Measurements from ENCODE around the gene NDUFA12.

NDUFA12 gene

GRCh38 chr12:94970560-94970959 lies 32.9 kb downstream of the NDUFA12 start:
- no peak overlapping the region for H3K4me3 Mint-ChIP-seq
- no peak for DNase-seq
- H3K9me3 Mint-ChIP-seq, result no peaks in the 10 kb centered on the region
- H3K4me1 Mint-ChIP-seq, result no peaks in the 10 kb centered on the region
- H3K27me3 Mint-ChIP-seq, result no peaks in the 10 kb centered on the region
- H3K36me3 Mint-ChIP-seq, result peaks cover 33% of the 10 kb centered on the region
- CTCF ChIA-PET, result interaction anchor here (1.5 kb wide), 1 partner anchor 9 kb away, joined by 4 read pairs; no protein-coding TSS in a partner anchor
- no peak overlapping the region for H3K27ac Mint-ChIP-seq

- H3K9me3 Mint-ChIP-seq, result no peaks in the 10 kb centered on the region
- no peak for DNase-seq
- H3K4me3 Mint-ChIP-seq, result no peak overlapping the region
- no peaks in the 10 kb centered on the region for H3K27me3 Mint-ChIP-seq
- no peaks in the 10 kb centered on the region for H3K4me1 Mint-ChIP-seq
- H3K27ac Mint-ChIP-seq, result peak overlapping the region; percentile 39
- CTCF ChIA-PET, result no interaction called here
- peaks cover 29% of the 10 kb centered on the region for H3K36me3 Mint-ChIP-seq
Measured at GRCh38 chr12:94969424-94969823, 34.1 kb downstream of the NDUFA12 start.

GRCh38 chr12:94965982-94966630 lies 37.4 kb downstream of the NDUFA12 start:
- Mint-ChIP-seq H3K4me3 (no peak overlapping the region), H3K36me3 (peaks cover 15% of the 10 kb centered on the region), H3K9me3 (no peaks in the 10 kb centered on the region), H3K27me3 (no peaks in the 10 kb centered on the region), H3K4me1 (no peaks in the 10 kb centered on the region), H3K27ac (no peak overlapping the region)
- no peak for DNase-seq
- CTCF ChIA-PET, result no interaction called here

- H3K4me3 Mint-ChIP-seq, result no peak overlapping the region
- no peak for DNase-seq
- CTCF ChIA-PET, result no interaction called here
- H3K9me3 Mint-ChIP-seq, result no peaks in the 10 kb centered on the region
- no peaks in the 10 kb centered on the region for H3K4me1 Mint-ChIP-seq
- no peaks in the 10 kb centered on the region for H3K36me3 Mint-ChIP-seq
- H3K27ac Mint-ChIP-seq, result no peak overlapping the region
- H3K27me3 Mint-ChIP-seq, result peaks cover 5% of the 10 kb centered on the region
Measured at GRCh38 chr12:94963649-94964048, 39.8 kb downstream of the NDUFA12 start.

- no peak overlapping the region for H3K27ac Mint-ChIP-seq
- no peaks in the 10 kb centered on the region for H3K9me3 Mint-ChIP-seq
- no peak overlapping the region for H3K4me3 Mint-ChIP-seq
- CTCF ChIA-PET, result no interaction called here
- no peak for DNase-seq
- peaks cover 5% of the 10 kb centered on the region for H3K27me3 Mint-ChIP-seq
- no peaks in the 10 kb centered on the region for H3K36me3 Mint-ChIP-seq
- H3K4me1 Mint-ChIP-seq, result no peaks in the 10 kb centered on the region
Measured at GRCh38 chr12:94962670-94963069, 40.8 kb downstream of the NDUFA12 start.

GRCh38 chr12:94961911-94962310 lies 41.6 kb downstream of the NDUFA12 start:
- Mint-ChIP-seq H3K27me3 (peaks cover 5% of the 10 kb centered on the region), H3K4me1 (peaks cover 1% of the 10 kb centered on the region), H3K9me3 (no peaks in the 10 kb centered on the region), H3K27ac (no peak overlapping the region), H3K36me3 (no peaks in the 10 kb centered on the region), H3K4me3 (no peak overlapping the region)
- no peak for DNase-seq
- CTCF ChIA-PET, result no interaction called here

- DNase-seq, result no peak
- CTCF ChIA-PET, result interaction anchor here (0.7 kb wide), 1 partner anchor 21 kb away, joined by 3 read pairs; no protein-coding TSS in a partner anchor
- Mint-ChIP-seq H3K9me3 (no peaks in the 10 kb centered on the region), H3K27ac (no peak overlapping the region), H3K4me3 (no peak overlapping the region), H3K4me1 (peaks cover 2% of the 10 kb centered on the region), H3K27me3 (peaks cover 8% of the 10 kb centered on the region), H3K36me3 (no peaks in the 10 kb centered on the region)
Measured at GRCh38 chr12:94961256-94961824, 42.2 kb downstream of the NDUFA12 start.

GRCh38 chr12:94957006-94957405 lies 46.5 kb downstream of the NDUFA12 start:
- DNase-seq, result no peak
- no peaks in the 10 kb centered on the region for H3K9me3 Mint-ChIP-seq
- H3K4me3 Mint-ChIP-seq, result no peak overlapping the region
- peak overlapping the region; percentile 13 for H3K27ac Mint-ChIP-seq
- CTCF ChIA-PET, result no interaction called here
- H3K27me3 Mint-ChIP-seq, result peaks cover 45% of the 10 kb centered on the region
- H3K4me1 Mint-ChIP-seq, result peaks cover 5% of the 10 kb centered on the region
- no peaks in the 10 kb centered on the region for H3K36me3 Mint-ChIP-seq

- Mint-ChIP-seq H3K4me3 (no peak overlapping the region), H3K27ac (no peak overlapping the region), H3K4me1 (peaks cover 5% of the 10 kb centered on the region), H3K9me3 (no peaks in the 10 kb centered on the region), H3K36me3 (no peaks in the 10 kb centered on the region), H3K27me3 (peaks cover 56% of the 10 kb centered on the region)
- CTCF ChIA-PET, result no interaction called here
- DNase-seq, result no peak
Measured at GRCh38 chr12:94954948-94955592, 48.4 kb downstream of the NDUFA12 start.

- Mint-ChIP-seq H3K36me3 (no peaks in the 10 kb centered on the region), H3K9me3 (no peaks in the 10 kb centered on the region), H3K27ac (no peak overlapping the region), H3K4me3 (no peak overlapping the region), H3K4me1 (peaks cover 5% of the 10 kb centered on the region), H3K27me3 (peaks cover 59% of the 10 kb centered on the region)
- no peak for DNase-seq
- CTCF ChIA-PET, result no interaction called here
Measured at GRCh38 chr12:94954029-94954685, 49.3 kb downstream of the NDUFA12 start.

- Mint-ChIP-seq H3K9me3 (no peaks in the 10 kb centered on the region), H3K4me3 (no peak overlapping the region), H3K36me3 (no peaks in the 10 kb centered on the region), H3K27ac (no peak overlapping the region), H3K4me1 (peaks cover 5% of the 10 kb centered on the region), H3K27me3 (peaks cover 74% of the 10 kb centered on the region)
- CTCF ChIA-PET, result no interaction called here
- no peak for DNase-seq
Measured at GRCh38 chr12:94952325-94952724, 51.2 kb downstream of the NDUFA12 start.

GRCh38 chr12:94951071-94951934 lies 52.2 kb downstream of the NDUFA12 start:
- CTCF ChIA-PET, result interaction anchor here (0.6 kb wide), 1 partner anchor 240 kb away, joined by 3 read pairs; no protein-coding TSS in a partner anchor

GRCh38 chr12:94948232-94948810 lies 55.2 kb downstream of the NDUFA12 start:
- peaks cover 15% of the 10 kb centered on the region for H3K9me3 Mint-ChIP-seq
- CTCF ChIA-PET, result no interaction called here
- peaks cover 22% of the 10 kb centered on the region for H3K4me1 Mint-ChIP-seq
- H3K4me3 Mint-ChIP-seq, result no peak overlapping the region
- peaks cover 65% of the 10 kb centered on the region for H3K27me3 Mint-ChIP-seq
- no peak overlapping the region for H3K27ac Mint-ChIP-seq
- no peak for DNase-seq
- H3K36me3 Mint-ChIP-seq, result peaks cover 16% of the 10 kb centered on the region

More at GRCh38 chr12:94951071-94951934, 52.2 kb downstream of the NDUFA12 start:
- no peak for DNase-seq
- H3K36me3 Mint-ChIP-seq, result no peaks in the 10 kb centered on the region
- peaks cover 3% of the 10 kb centered on the region for H3K4me1 Mint-ChIP-seq
- H3K4me3 Mint-ChIP-seq, result no peak overlapping the region
- no peaks in the 10 kb centered on the region for H3K9me3 Mint-ChIP-seq
- H3K27me3 Mint-ChIP-seq, result peaks cover 79% of the 10 kb centered on the region
- H3K27ac Mint-ChIP-seq, result no peak overlapping the region

Data from activated naive CD4-positive, alpha-beta T cell treated with anti-CD3 and anti-CD28 coated beads, Interleukin-2, amount 10 ng/mL, durations not matched to agents 7 days and 5 days (primary cell).